Stimulated activated naive B cell treated with anti-CD40 and anti-IgM and Interleukin-4, amounts not matched to agents 10 μg/mL and 1 μg/mL and 100 μg/mL, for 72 hours (primary cell): ENCODE results near the gene TBC1D10B.
"Not testable (repeated sequence)": the region's sequence is repeated elsewhere in the genome, so short reads cannot be mapped to it uniquely, and the experiment has no call there.

Experiments used
- ATAC-seq, 2 donors: fragments of 150-1000 bp; cut with Tn5 transposase; replicated peaks; 2 replicates each; pipeline ENCODE4 v1.10.0; 2021; ENCODE audit warnings: moderate library complexity in 1 of 2
- DNase-seq: peaks from one replicate; pipeline ENCODE4 v3.0.0; 2021
- H3K27ac Mint-ChIP-seq: one replicate; pipeline ENCODE4 v1.8.0; 2022; ENCODE audit warnings: mild to moderate bottlenecking, mixed read lengths
- H3K27me3 Mint-ChIP-seq, 2 donors: one replicate each; pipeline ENCODE4 v1.8.0; 2022; ENCODE audit warnings: mixed read lengths in 2 of 2
- H3K36me3 Mint-ChIP-seq, 2 donors: one replicate each; pipeline ENCODE4 v1.8.0; 2022; ENCODE audit warnings: mixed read lengths in 2 of 2, mild to moderate bottlenecking in 1 of 2
- H3K4me1 Mint-ChIP-seq, 2 donors: one replicate each; pipeline ENCODE4 v1.8.0; 2022; ENCODE audit warnings: mixed read lengths in 2 of 2, mild to moderate bottlenecking in 1 of 2
- H3K4me3 Mint-ChIP-seq, 2 donors: one replicate each; pipeline ENCODE4 v1.8.0; 2022; ENCODE audit warnings: mild to moderate bottlenecking in 2 of 2, mixed read lengths in 2 of 2, moderate library complexity in 1 of 2
- H3K9me3 Mint-ChIP-seq, 2 donors: one replicate each; pipeline ENCODE4 v1.8.0; 2022; ENCODE audit warnings: mixed read lengths in 2 of 2, mild to moderate bottlenecking in 1 of 2

TBC1D10B gene

DNA sequence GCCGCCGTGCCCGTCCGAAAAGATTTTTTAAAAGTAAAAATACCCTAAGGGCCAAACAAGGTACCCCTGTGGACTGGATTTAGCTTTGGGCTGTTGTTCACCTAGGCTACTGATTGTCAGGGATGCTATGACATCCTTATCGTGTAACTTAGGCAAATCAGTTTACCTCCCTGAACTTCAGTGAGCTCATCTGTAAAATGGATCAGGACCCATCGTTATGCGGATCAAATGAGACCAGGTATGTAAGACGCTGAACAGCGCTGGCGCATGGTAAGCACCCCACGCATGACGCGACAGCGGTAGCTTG, 36.5 kb upstream of the TBC1D10B start:
- Mint-ChIP-seq H3K27ac (peak overlapping the region; percentile 98), H3K27me3 (peaks cover 0 to under 1% of the 10 kb centered on the region in 2 donors), H3K4me3 (peak overlapping the region; percentile 91 to 99), H3K9me3 (no peaks in the 10 kb centered on the region), H3K4me1 (peaks cover 24 to 33% of the 10 kb centered on the region in 2 donors), H3K36me3 (peaks cover 5% of the 10 kb centered on the region in 2 donors)
- no peak for DNase-seq
- peak; percentile 31 to 38 for ATAC-seq

DNA sequence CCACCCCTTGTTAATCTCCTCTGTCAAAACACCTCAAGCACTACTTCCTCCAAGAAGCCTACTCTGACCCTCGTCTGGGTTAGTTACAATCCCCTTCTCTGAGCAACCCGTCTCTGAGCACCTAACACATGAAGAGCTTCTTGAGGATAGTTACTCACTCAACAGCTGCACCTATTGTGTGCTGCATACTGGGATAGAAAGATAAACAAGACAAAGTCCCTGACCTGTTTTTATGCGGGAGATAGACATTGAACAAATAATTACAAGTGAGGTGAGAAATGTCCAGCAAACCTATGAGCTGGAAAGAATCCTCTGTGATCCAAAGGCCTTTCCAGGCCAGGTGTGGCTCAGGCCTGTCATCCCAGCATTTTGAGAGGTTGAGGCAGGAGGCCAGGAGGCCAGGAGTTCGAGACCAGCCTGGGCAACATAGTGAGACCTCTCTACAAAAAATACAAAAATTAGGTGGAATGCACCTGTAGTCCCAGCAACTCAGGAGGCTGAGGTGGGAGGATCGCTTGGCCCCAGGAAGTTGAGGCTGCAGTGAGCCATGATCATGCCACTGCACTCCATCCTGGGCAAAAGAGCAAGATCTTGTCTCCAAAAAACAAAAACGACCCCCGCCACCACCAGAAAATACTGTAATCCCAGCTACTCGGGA, 31.6 kb upstream of the TBC1D10B start:
- ATAC-seq = no peak
- Mint-ChIP-seq H3K36me3 (peaks cover 6 to 12% of the 10 kb centered on the region in 2 donors), H3K27ac (peak overlapping the region; percentile 92)

DNA sequence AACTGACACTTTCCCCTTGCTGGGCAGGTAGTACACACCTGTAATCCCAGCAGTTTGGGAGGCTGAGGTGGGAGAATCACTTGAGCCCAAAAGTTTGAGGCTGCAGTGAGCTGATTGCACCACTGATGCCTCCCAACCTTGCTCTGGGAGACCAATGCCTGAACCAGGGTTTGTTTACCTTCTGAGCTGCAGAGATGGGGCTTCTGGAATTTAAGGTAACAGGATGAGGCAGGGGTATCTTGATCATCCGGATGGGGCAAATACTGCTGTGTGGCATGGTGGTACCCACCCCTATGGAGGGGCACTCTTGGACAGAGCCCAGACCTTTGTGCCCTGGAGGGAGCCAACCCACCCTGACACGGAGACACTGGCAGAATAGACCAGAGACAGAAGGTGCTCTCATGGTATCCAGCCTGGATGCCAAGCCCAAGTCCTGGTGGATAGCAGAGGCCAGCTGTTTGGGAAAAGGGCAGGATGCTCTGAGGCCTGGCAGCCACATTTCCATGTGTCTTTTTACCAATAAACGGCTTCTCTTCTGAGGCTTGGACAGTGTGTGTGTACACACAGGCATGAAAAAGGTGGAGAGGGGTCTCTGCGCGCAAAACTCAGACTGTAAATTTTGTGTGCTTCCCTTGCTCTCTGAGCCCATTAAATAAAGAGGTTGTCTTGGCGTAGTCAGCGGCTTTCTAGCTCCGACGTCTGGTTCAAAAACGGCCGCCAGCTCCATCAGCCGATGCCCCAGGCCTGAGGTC, 29.3 kb upstream of the TBC1D10B start:
- H3K4me3 Mint-ChIP-seq = peak overlapping the region; percentile 89 to 93
- H3K27me3 Mint-ChIP-seq = peaks cover 0 to 5% of the 10 kb centered on the region in 2 donors
- H3K36me3 Mint-ChIP-seq = peaks cover 6 to 17% of the 10 kb centered on the region in 2 donors
- H3K27ac Mint-ChIP-seq = peak overlapping the region; percentile 93
- H3K9me3 Mint-ChIP-seq = no peaks in the 10 kb centered on the region
- ATAC-seq = no peak
- peaks cover 23 to 63% of the 10 kb centered on the region in 2 donors for H3K4me1 Mint-ChIP-seq
- no peak for DNase-seq

More for the DNA sequence above, 31.6 kb upstream of the TBC1D10B start:
- Mint-ChIP-seq H3K9me3 (no peaks in the 10 kb centered on the region), H3K27me3 (peaks cover 0 to 5% of the 10 kb centered on the region in 2 donors), H3K4me3 (peak overlapping the region; percentile 89 to 93), H3K4me1 (peaks cover 17 to 43% of the 10 kb centered on the region in 2 donors)
- DNase-seq = no peak

DNA sequence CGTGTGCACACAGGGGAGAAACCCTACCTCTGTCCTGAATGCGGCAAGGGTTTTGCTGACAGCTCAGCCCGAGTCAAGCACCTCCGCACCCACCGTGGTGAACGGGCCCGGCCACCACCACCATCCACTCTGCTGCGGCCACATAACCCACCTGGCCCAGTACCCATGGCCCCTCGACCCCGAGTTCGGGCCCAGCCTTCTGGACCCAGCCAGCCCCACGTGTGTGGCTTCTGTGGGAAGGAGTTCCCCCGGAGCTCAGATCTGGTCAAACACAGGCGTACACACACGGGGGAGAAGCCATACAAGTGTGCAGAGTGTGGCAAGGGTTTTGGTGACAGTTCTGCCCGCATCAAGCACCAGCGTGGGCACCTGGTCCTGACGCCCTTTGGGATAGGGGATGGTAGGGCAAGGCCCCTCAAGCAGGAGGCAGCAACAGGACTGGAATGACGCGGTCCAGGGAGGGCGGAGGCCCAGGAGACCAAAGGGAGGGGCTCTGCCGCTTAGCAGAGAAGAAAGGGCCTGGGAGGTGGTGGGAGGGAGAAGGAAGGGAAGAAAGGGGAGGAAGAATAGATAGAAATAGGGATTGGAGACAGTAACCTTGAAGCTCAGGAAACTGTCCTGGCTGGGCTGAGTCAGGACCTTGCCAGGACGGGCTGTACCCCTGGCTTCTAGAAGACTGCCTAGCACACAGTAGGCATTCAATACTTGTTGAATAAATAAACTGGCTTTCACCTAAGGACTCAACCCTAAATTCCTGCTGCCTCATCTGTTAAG, 28.6 kb upstream of the TBC1D10B start:
- H3K9me3 Mint-ChIP-seq = no peaks in the 10 kb centered on the region
- H3K4me1 Mint-ChIP-seq = peaks cover 25 to 68% of the 10 kb centered on the region in 2 donors
- no peak overlapping the region for H3K27ac Mint-ChIP-seq
- peaks cover 6 to 17% of the 10 kb centered on the region in 2 donors for H3K36me3 Mint-ChIP-seq
- ATAC-seq (no peak), DNase-seq (no peak)
- H3K4me3 Mint-ChIP-seq = peak overlapping the region in 1 of 2 donors; percentile 39
- peaks cover 0 to 5% of the 10 kb centered on the region in 2 donors for H3K27me3 Mint-ChIP-seq

DNA sequence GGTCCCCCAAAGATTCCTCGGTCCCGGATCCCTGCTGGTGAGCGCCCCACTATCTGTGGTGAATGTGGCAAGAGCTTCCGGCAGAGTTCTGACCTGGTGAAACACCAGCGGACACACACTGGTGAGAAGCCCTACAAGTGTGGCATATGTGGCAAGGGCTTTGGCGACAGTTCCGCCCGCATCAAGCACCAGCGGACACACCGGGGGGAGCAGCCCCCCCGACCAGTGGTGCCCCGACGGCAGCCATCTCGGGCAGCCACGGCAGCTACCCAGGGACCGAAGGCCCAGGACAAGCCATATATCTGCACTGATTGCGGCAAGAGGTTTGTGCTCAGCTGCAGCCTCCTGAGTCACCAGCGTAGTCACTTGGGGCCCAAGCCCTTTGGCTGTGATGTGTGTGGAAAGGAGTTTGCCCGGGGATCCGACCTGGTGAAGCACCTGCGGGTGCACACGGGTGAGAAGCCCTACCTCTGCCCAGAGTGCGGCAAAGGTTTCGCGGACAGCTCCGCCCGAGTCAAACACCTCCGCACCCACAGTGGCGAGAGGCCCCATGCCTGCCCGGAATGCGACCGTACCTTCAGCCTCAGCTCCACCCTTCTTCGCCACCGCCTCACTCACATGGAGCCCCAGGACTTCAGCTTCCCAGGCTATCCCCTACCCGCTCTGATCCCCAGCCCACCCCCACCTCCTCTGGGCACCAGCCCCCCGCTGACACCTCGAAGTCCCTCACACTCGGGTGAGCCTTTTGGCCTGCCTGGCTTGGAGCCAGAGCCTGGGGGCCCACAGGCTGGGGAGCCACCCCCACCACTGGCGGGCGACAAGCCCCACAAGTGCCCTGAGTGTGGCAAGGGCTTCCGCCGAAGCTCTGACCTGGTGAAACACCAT, 27.7 kb upstream of the TBC1D10B start:
- ATAC-seq (no peak), DNase-seq (no peak)
- Mint-ChIP-seq H3K9me3 (no peaks in the 10 kb centered on the region), H3K4me1 (peaks cover 25 to 63% of the 10 kb centered on the region in 2 donors), H3K27ac (no peak overlapping the region), H3K27me3 (peaks cover 0 to 5% of the 10 kb centered on the region in 2 donors), H3K4me3 (no peak overlapping the region), H3K36me3 (peaks cover 6 to 17% of the 10 kb centered on the region in 2 donors)

DNA sequence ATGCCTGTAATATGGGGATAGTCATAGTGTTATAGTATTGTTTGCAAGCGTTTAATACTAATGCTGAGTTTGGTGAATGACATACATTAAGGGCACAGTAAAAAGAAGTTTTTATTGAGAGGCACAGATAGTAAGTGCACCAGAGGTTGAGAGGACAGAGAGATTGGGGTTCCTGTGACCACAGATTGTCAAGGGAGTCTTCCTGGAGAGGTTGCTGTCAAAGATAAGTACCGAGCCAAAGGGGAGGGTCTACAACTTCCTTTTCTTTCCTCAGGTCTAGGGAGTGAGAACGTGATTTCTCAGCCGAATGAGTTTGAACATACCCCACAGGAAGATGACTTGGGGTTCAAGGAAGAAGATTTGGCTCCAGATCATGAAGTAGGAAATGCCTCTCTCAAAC, 26.8 kb upstream of the TBC1D10B start:
- Mint-ChIP-seq H3K27ac (no peak overlapping the region), H3K36me3 (peaks cover 6 to 17% of the 10 kb centered on the region in 2 donors), H3K4me1 (peaks cover 25 to 61% of the 10 kb centered on the region in 2 donors), H3K27me3 (peaks cover 0 to 5% of the 10 kb centered on the region in 2 donors), H3K4me3 (peak overlapping the region; percentile 27 to 90), H3K9me3 (no peaks in the 10 kb centered on the region)
- no peak for DNase-seq
- no peak for ATAC-seq

DNA sequence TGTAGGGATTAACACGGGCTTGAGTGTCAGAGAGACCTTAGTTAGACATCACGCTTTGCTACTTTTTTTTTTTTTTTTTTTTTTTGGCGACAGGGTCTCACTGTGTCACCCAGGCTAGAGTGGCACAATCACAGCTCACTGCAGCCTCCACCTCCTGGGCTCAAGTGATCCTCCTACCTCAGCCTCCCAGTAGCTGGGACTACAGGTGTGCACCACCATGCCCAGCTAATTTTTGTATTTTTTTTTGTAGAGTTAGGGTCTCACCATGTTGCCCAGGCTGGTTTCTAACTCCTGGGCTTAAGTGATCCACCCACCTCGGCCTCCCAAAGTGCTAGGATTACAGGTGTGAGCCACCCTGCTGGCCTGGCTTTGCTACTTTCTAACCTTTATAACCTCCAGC, 26.3 kb upstream of the TBC1D10B start:
- H3K36me3 Mint-ChIP-seq = peaks cover 6 to 17% of the 10 kb centered on the region in 2 donors
- not testable (repeated sequence) for H3K9me3 Mint-ChIP-seq, ATAC-seq, H3K27ac Mint-ChIP-seq, DNase-seq, H3K27me3 Mint-ChIP-seq
- peaks cover 24 to 58% of the 10 kb centered on the region in 2 donors for H3K4me1 Mint-ChIP-seq
- peak overlapping the region; percentile 27 to 90 for H3K4me3 Mint-ChIP-seq

DNA sequence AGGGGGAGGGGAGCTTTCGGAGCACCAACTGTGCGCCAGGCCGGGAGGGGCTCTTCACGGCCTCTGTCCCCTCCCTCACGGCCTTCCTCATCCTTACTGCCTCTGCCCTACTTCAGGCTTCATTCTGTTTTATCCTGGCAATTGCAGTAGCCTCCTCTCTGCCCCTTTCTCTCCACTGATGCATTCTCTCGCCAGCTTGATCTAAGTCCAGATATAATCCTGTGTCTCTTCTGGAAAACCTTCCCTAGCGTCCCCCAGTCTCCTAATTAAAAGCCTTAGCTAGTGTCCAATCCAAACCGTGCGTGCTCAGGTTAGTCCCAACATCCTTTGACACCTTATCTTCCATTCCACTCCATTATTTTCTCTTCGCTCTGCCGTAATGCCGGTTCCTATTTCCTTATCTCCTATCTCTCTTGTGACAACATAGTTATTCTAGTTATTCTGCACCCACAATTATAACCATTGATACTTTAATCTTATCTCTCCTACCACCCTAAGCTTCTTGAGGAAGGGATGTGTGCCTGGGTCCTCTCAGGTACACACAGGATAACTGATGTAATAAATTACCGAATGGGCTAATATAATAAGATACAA, 25.8 kb upstream of the TBC1D10B start:
- no peaks in the 10 kb centered on the region for H3K9me3 Mint-ChIP-seq
- peaks cover 21 to 53% of the 10 kb centered on the region in 2 donors for H3K4me1 Mint-ChIP-seq

DNA sequence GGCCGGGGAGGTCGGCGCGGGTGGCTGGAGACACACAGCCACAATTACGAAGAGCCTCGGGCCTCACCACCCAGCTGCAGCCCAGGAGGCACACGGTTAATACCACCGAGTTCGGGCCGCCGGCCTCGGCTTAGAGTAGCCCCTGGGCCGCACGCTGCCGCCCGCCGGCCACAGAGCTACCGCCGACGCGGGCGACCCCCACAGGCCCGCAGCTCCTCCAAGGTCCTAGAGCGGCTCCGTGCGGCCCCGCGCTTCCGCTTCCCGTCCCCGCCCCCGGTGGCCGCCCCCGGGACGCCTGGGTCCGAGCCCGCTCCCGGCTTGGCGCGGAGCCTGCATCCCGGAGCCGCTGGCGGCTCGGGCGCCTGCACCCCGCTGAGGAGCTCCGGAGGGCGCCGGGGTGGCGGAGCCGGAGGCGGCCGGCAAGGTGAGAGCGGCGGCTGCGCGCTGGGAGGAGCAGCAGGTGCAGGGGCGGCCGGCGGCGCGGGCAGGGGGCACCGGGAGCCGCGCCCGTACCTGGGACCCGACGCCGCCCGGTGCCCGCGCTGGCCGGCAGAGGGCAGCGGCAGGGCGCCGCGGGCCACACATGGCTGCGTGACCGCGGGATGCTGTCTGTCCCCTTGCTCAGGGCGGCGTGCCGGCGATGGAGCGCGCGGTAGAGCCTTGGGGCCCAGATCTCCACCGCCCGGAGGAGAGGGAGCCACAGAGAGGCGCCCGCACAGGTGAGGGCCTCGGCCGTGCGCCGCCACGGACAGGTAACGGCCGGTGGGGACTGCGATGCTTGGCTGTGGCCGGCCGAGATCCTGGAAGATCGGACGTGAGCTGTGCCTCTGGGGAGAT, 25.1 kb upstream of the TBC1D10B start, which contains the start of gene ZNF48:
Gene ZNF48 (plus strand): TSS at position 266 of the 837 bp plus-strand sequence. CDS start 375 bp downstream, at position 641.
- ATAC-seq (peak; percentile 83 to 87), DNase-seq (peak; percentile 69)
- no peaks in the 10 kb centered on the region for H3K9me3 Mint-ChIP-seq
- H3K36me3 Mint-ChIP-seq = peaks cover 6 to 17% of the 10 kb centered on the region in 2 donors
- peak within 1 kb of the TSS; percentile 90 to 99 for H3K4me3 Mint-ChIP-seq
- peak within 1 kb of the TSS; percentile 99 for H3K27ac Mint-ChIP-seq
- no peaks in the 10 kb centered on the region for H3K27me3 Mint-ChIP-seq
- peaks cover 21 to 46% of the 10 kb centered on the region in 2 donors for H3K4me1 Mint-ChIP-seq

More for the DNA sequence above, 25.8 kb upstream of the TBC1D10B start:
- H3K27ac Mint-ChIP-seq = peak overlapping the region; percentile 74
- ATAC-seq (no peak), DNase-seq (no peak)
- H3K36me3 Mint-ChIP-seq = peaks cover 6 to 17% of the 10 kb centered on the region in 2 donors
- no peaks in the 10 kb centered on the region for H3K27me3 Mint-ChIP-seq
- peak overlapping the region; percentile 90 to 99 for H3K4me3 Mint-ChIP-seq

DNA sequence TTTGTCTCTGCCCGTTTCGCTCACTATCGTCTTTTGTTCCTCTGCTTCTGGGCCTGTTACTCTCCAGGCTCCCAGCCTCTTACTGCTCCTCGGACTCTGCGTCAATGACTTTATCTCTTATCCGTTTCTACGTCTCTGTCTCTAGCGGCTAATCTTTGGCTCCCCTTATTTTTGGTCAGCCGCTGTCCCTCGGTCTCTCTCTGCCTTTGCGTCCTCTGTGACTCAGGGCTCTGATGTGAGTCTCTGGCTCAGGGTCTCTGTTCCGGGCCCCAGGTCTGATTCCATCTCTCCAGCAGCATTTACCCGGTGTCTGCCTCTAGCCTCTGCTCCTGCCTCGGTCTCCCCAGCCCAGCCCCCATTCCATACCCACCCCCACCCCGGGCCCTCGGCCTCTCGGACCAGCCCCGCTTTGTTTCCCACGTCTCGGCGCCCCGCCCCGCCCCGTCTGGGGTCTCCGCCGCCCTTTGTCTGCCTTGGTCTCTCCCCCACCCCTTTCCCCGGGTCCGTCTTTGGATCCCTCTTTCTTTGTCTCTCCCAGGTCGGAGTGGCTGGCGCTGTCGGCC, 24.4 kb upstream of the TBC1D10B start:
- peaks cover 18 to 39% of the 10 kb centered on the region in 2 donors for H3K4me1 Mint-ChIP-seq
- peaks cover 6 to 17% of the 10 kb centered on the region in 2 donors for H3K36me3 Mint-ChIP-seq
- H3K9me3 Mint-ChIP-seq = no peaks in the 10 kb centered on the region
- ATAC-seq = peak in 1 of 2 donors; percentile 1
- no peaks in the 10 kb centered on the region for H3K27me3 Mint-ChIP-seq
- DNase-seq = no peak
- peak overlapping the region; percentile 99 for H3K27ac Mint-ChIP-seq
- peak overlapping the region; percentile 90 to 99 for H3K4me3 Mint-ChIP-seq

DNA sequence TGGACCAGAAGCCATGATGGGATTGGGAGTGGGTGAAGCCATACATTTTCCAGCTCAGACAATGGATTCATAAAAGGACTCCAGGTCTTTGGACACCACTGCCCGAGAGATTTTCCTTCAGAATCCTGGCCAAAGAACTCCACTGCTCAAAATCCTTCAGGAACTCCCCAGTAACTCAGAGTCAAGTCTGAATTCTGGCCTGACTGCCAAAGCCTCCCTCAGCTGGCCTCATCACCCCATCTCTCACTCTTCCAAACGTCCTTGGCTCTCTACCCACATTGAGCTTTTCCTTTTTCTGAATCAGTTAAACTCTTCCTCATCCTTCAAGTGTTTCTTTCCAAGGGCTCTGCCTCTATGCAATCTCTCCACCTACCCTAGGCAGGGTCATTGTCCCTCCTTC, 13.2 kb upstream of the TBC1D10B start:
- ATAC-seq = no peak
- Mint-ChIP-seq H3K27me3 (no peaks in the 10 kb centered on the region), H3K27ac (peak overlapping the region; percentile 79), H3K9me3 (peaks cover 0 to 2% of the 10 kb centered on the region in 2 donors), H3K4me1 (peaks cover 32 to 53% of the 10 kb centered on the region in 2 donors), H3K4me3 (peak overlapping the region in 1 of 2 donors; percentile 90), H3K36me3 (peaks cover 19 to 21% of the 10 kb centered on the region in 2 donors)
- no peak for DNase-seq
